H1 (cell line): ENCODE measurements around the gene BRIP1. TPM values are rescaled to one million over a fixed set of nuclear protein-coding genes. Genes with fewer than 3 reads are reported as not detected.

Experiments used
- TAF7 ChIP-seq: optimal IDR thresholded peaks from 2 replicates; pipeline ENCODE3; 2011; ENCODE audit warnings: low read depth, mild to moderate bottlenecking, inconsistent platforms, low read length, moderate library complexity, borderline replicate concordance
- polyA plus RNA-seq, 7 experiments: library from polyadenylated mRNA; depleted of rRNA in 3 of 7; stranded (reverse) in 5 of 7; unstranded in 2 of 7; fragments of >200 nt in 5 of 7; fragments of 200-250 nt in 2 of 7; gene quantifications; 1 replicate in 5 of 7; 2 replicates in 1 of 7; 4 replicates in 1 of 7; pipeline versions ENCODE4 v1.2.1 to v1.2.3, GENCODE V29; 2011 to 2013; ENCODE audit warnings: missing spikeins in 2 of 7, mixed read lengths in 2 of 7
- total RNA-seq: library from RNA; stranded (reverse); fragmentation: NEBNext Ultra II Directional; extraction: Animal tissue kit (Norgen Biotek cat#: 25700); gene quantifications from 2 replicates; pipeline ENCODE4 v1.2.1, GENCODE V29; 2021
- TF ChIP-seq, protein P1 (sequence below), 3 experiments: IDR thresholded peaks; 1 replicate in 2 of 3; 2 replicates in 1 of 3; pipeline versions ENCODE4 v1.5.1 to v1.6.1; 2011; ENCODE audit warnings: low read length in 3 of 3, mild to moderate bottlenecking in 3 of 3, inconsistent platforms in 2 of 3, low read depth in 1 of 3, moderate library complexity in 1 of 3; ENCODE audit not compliant: insufficient read depth in 1 of 3; ENCODE audit errors: control extremely low read depth in 1 of 3

The BRIP1 gene
- total and polyA plus RNA-seq, 2 of the 8 experiments (the other 6 are each of a cell fraction or from before 2014, with no cell fraction given) = 5.8 to 19.2 TPM

DNA sequence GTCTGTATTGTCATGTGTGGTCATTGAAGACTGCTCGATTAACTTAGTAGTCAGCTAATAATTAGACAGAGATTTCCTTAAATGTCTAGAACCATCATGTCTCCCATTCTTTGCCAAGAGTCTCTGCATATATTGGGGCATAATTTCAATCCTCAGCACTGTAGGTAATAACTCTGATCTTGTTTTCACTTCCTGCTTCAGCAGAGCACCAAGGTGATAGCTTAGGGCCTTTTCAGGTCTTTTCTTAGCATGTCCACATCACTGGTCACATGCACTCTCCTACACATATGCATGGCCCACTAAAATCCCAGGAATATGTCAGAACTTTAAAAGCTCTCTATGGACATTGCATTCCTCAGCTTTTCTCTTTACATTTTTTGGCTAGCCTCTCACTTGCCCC, 162.0 kb downstream of the BRIP1 start (continued):
- TF ChIP-seq TAF7 = no peak
- TF ChIP-seq, protein P1, sequence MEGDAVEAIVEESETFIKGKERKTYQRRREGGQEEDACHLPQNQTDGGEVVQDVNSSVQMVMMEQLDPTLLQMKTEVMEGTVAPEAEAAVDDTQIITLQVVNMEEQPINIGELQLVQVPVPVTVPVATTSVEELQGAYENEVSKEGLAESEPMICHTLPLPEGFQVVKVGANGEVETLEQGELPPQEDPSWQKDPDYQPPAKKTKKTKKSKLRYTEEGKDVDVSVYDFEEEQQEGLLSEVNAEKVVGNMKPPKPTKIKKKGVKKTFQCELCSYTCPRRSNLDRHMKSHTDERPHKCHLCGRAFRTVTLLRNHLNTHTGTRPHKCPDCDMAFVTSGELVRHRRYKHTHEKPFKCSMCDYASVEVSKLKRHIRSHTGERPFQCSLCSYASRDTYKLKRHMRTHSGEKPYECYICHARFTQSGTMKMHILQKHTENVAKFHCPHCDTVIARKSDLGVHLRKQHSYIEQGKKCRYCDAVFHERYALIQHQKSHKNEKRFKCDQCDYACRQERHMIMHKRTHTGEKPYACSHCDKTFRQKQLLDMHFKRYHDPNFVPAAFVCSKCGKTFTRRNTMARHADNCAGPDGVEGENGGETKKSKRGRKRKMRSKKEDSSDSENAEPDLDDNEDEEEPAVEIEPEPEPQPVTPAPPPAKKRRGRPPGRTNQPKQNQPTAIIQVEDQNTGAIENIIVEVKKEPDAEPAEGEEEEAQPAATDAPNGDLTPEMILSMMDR (IDR thresholded peaks at IDR 0.05; ENCODE audit: control extremely low read depth in 1 of 3, insufficient read depth in 1 of 3, low read depth in 1 of 3, low read length in 3 of 3) = no peak
